H9 (cell line): Measurements from ENCODE around the gene SOX1. TPM values are rescaled to one million over a fixed set of nuclear protein-coding genes. Genes with fewer than 3 reads are reported as not detected.

Experiments
- DNase-seq: peaks from one replicate; pipeline ENCODE4 v3.0.0-alpha.2; 2017
- H2AFZ ChIP-seq: one replicate; pipeline ENCODE4 v1.6.1; 2013; ENCODE audit warnings: mild to moderate bottlenecking, low read length, control low read depth, moderate library complexity
- H2AK5ac ChIP-seq: 2 replicates; pipeline ENCODE4 v1.6.1; 2013; ENCODE audit warnings: low read length, control low read depth, mixed read lengths; ENCODE audit not compliant: insufficient read length
- H2BK120ac ChIP-seq: one replicate; pipeline ENCODE4 v1.6.1; 2013; ENCODE audit warnings: low read depth, mild to moderate bottlenecking, low read length, control low read depth, inconsistent platforms; ENCODE audit not compliant: poor library complexity, severe bottlenecking
- H2BK12ac ChIP-seq: 2 replicates; pipeline ENCODE4 v1.6.1; 2013; ENCODE audit warnings: low read length, control low read depth, mixed read lengths, low read depth; ENCODE audit not compliant: insufficient read length
- H2BK15ac ChIP-seq: 2 replicates; pipeline ENCODE4 v1.6.1; 2013; ENCODE audit warnings: low read depth, low read length, control low read depth
- H2BK20ac ChIP-seq: one replicate; pipeline ENCODE4 v1.6.1; 2013; ENCODE audit warnings: low read depth, mild to moderate bottlenecking, low read length, control low read depth, inconsistent platforms; ENCODE audit not compliant: poor library complexity, severe bottlenecking
- H2BK5ac ChIP-seq: 2 replicates; pipeline ENCODE4 v1.6.1; 2013; ENCODE audit warnings: low read length, control low read depth, mixed read lengths; ENCODE audit not compliant: insufficient read length
- H3K14ac ChIP-seq: 2 replicates; pipeline ENCODE4 v1.6.1; 2013; ENCODE audit warnings: low read length, control low read depth; ENCODE audit not compliant: insufficient read depth
- H3K18ac ChIP-seq: 2 replicates; pipeline ENCODE4 v1.6.1; 2013; ENCODE audit warnings: low read depth, mild to moderate bottlenecking, mixed read lengths, low read length, control low read depth; ENCODE audit not compliant: insufficient read length
- H3K23ac ChIP-seq: 2 replicates; pipeline ENCODE4 v1.6.1; 2013; ENCODE audit warnings: low read length, control low read depth, mixed read lengths, low read depth; ENCODE audit not compliant: insufficient read length
- H3K23me2 ChIP-seq: 2 replicates; pipeline ENCODE4 v1.6.1; 2013; ENCODE audit warnings: low read depth, mild to moderate bottlenecking, mixed read lengths, low read length, control low read depth; ENCODE audit not compliant: insufficient read length, poor library complexity, severe bottlenecking
- H3K27ac ChIP-seq: 2 replicates; pipeline ENCODE4 v1.5.1; 2013; ENCODE audit warnings: low read length, control low read depth, mixed read lengths, low read depth; ENCODE audit not compliant: insufficient read length
- H3K27me3 ChIP-seq: 2 replicates; pipeline ENCODE4 v1.6.1; 2013; ENCODE audit warnings: low read length, control low read depth, inconsistent platforms; ENCODE audit not compliant: insufficient read depth
- H3K4ac ChIP-seq: 2 replicates; pipeline ENCODE4 v1.6.1; 2013; ENCODE audit warnings: low read depth, mild to moderate bottlenecking, control low read depth, inconsistent platforms, low read length, moderate library complexity
- H3K4me1 ChIP-seq: 2 replicates; pipeline ENCODE4 v1.6.1; 2013; ENCODE audit warnings: low read length, control low read depth, inconsistent platforms; ENCODE audit not compliant: insufficient read depth
- H3K4me2 ChIP-seq: 2 replicates; pipeline ENCODE4 v1.6.1; 2013; ENCODE audit warnings: low read length, control low read depth, mixed read lengths; ENCODE audit not compliant: insufficient read length, insufficient read depth
- H3K56ac ChIP-seq: 2 replicates; pipeline ENCODE4 v1.6.1; 2013; ENCODE audit warnings: low read depth, mild to moderate bottlenecking, mixed read lengths, low read length, control low read depth; ENCODE audit not compliant: insufficient read length
- H3K79me1 ChIP-seq: 2 replicates; pipeline ENCODE4 v1.6.1; 2013; ENCODE audit warnings: low read depth, mild to moderate bottlenecking, moderate library complexity, low read length, control low read depth, inconsistent platforms; ENCODE audit not compliant: insufficient read depth, poor library complexity, severe bottlenecking
- H3K79me2 ChIP-seq: 2 replicates; pipeline ENCODE4 v1.6.1; 2013; ENCODE audit warnings: low read length, control low read depth, inconsistent platforms; ENCODE audit not compliant: insufficient read depth
- H3K9ac ChIP-seq: 2 replicates; pipeline ENCODE4 v1.6.1; 2013; ENCODE audit warnings: low read length, control low read depth, mixed read lengths; ENCODE audit not compliant: insufficient read length; ENCODE audit errors: extremely low read depth
- H3K9me3 ChIP-seq: one replicate; pipeline ENCODE4 v1.6.1; 2013; ENCODE audit warnings: low read depth, low read length, inconsistent platforms; ENCODE audit not compliant: control insufficient read depth
- H3T11ph ChIP-seq: one replicate; pipeline ENCODE4 v1.6.1; 2013; ENCODE audit warnings: mild to moderate bottlenecking, low read length, control low read depth, inconsistent platforms
- H4K20me1 ChIP-seq: one replicate; pipeline ENCODE4 v1.6.1; 2013; ENCODE audit not compliant: control insufficient read depth, insufficient read length, insufficient read depth
- H4K5ac ChIP-seq: 2 replicates; pipeline ENCODE4 v1.6.1; 2013; ENCODE audit warnings: low read depth, mild to moderate bottlenecking, mixed read lengths, low read length, control low read depth; ENCODE audit not compliant: insufficient read length
- H4K8ac ChIP-seq: replicated peaks from 2 replicates; pipeline ENCODE4 v1.6.1; 2013; ENCODE audit warnings: low read length, control low read depth, mixed read lengths, low read depth; ENCODE audit not compliant: insufficient read length
- H4K91ac ChIP-seq: 2 replicates; pipeline ENCODE4 v1.6.1; 2013; ENCODE audit warnings: low read depth, mild to moderate bottlenecking, moderate library complexity, mixed read lengths, low read length, control low read depth; ENCODE audit not compliant: insufficient read length
- H3K27ac Mint-ChIP-seq, 3 experiments: 2 replicates in 2 of 3; 3 replicates in 1 of 3; pipeline ENCODE4 v1.8.0; 2020 to 2021; ENCODE audit warnings: mixed read lengths in 3 of 3, mild to moderate bottlenecking in 1 of 3, moderate library complexity in 1 of 3
- H3K27me3 Mint-ChIP-seq: 2 replicates; pipeline ENCODE4 v1.8.0; 2021; ENCODE audit warnings: low read depth, mild to moderate bottlenecking, moderate library complexity, mixed read lengths
- H3K36me3 Mint-ChIP-seq, 3 experiments: 2 replicates in 2 of 3; 3 replicates in 1 of 3; pipeline ENCODE4 v1.8.0; 2020 to 2021; ENCODE audit warnings: low read depth in 3 of 3, mixed read lengths in 3 of 3; ENCODE audit not compliant: insufficient read depth in 1 of 3
- H3K4me1 Mint-ChIP-seq, 2 experiments: 2 replicates each; pipeline ENCODE4 v1.8.0; 2020; ENCODE audit warnings: mixed read lengths in 2 of 2
- H3K4me3 Mint-ChIP-seq, 2 experiments: 2 replicates in 1 of 2; 3 replicates in 1 of 2; pipeline ENCODE4 v1.8.0; 2020 to 2021; ENCODE audit warnings: mild to moderate bottlenecking in 2 of 2, mixed read lengths in 2 of 2, moderate library complexity in 1 of 2
- H3K9me3 Mint-ChIP-seq, 2 experiments: 2 replicates in 1 of 2; 3 replicates in 1 of 2; pipeline ENCODE4 v1.8.0; 2020; ENCODE audit warnings: mild to moderate bottlenecking in 2 of 2, mixed read lengths in 2 of 2, moderate library complexity in 1 of 2
- WGBS: extraction: QIAGEN DNeasy Blood & Tissue Kit; methylation state at CpG from one replicate; pipeline ENCODE4 v1.1.7; 2013; ENCODE audit warnings: missing lambda C conversion rate, low lambda C conversion rate, mixed read lengths; ENCODE audit not compliant: insufficient read length; ENCODE audit errors: extremely low coverage; 5-methylcytosine and 5-hydroxymethylcytosine counted together
- total RNA-seq: library from RNA; stranded (reverse); gene quantifications from 2 replicates; pipeline ENCODE4 v1.2.1, GENCODE V29; 2021
- TF ChIP-seq, protein P1 (sequence below): fragments of 200-600 bp; sonication (generic); conservative IDR thresholded peaks from 3 replicates; pipeline ENCODE4 v1.8.0; 2021; ENCODE audit warnings: antibody characterized with exemption, mild to moderate bottlenecking

SOX1 gene
- total RNA-seq, 1 experiment from 2014 or later = 0.17 TPM

DNA sequence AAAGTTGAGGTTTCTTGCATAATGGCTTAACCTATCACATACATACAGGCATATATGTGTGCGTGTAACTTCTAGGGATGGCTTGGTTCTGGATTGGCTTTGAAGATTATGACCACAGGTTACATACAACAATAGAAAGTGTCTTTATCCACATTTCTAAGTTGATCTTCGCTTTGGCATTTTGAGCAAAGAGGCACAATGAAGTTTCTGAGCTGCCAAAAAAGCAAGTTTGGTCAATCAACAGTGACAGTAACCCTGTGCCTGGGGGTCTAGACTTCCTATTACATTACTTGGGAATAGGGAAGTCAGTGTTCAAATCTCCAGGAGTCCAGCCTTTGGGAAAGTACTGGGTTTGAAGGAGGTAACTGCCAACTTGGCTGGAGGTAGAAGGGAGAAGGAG, 3.1 kb upstream of the SOX1 start:
- Histone ChIP-seq H3K4me2 (peak overlapping the region; percentile 16), H3K4me1 (no peaks in the 10 kb centered on the region), H2BK5ac (no peak overlapping the region), H2BK12ac (no peak overlapping the region), H2AK5ac (no peak overlapping the region), H4K8ac (no peak overlapping the region), H3K56ac (no peak overlapping the region), H3K14ac (no peak overlapping the region), H3K79me2 (no peaks in the 10 kb centered on the region), H3K9me3 (no peaks in the 10 kb centered on the region), H3K4ac (no peak overlapping the region), H3K23ac (no peak overlapping the region), H3K79me1 (no peaks in the 10 kb centered on the region), H3T11ph (no peak overlapping the region), H2BK15ac (no peak overlapping the region), H3K18ac (no peak overlapping the region), H4K91ac (no peak overlapping the region), H3K27ac (no peak overlapping the region), H4K20me1 (no peaks in the 10 kb centered on the region), H2AFZ (no peak overlapping the region), H2BK20ac (no peak overlapping the region), H3K27me3 (peaks cover 77% of the 10 kb centered on the region), H2BK120ac (no peak overlapping the region), H4K5ac (no peak overlapping the region), H3K9ac (no peak overlapping the region), H3K23me2 (peaks cover 2% of the 10 kb centered on the region)
- no CpG with 5 or more reads among the region's 2 CpGs for WGBS
- Mint-ChIP-seq H3K36me3 (peaks cover 0 to 2% (median 0%) of the 10 kb centered on the region in 3 experiments; a peak in 2 of 7 replicates), H3K27ac (no peak overlapping the region), H3K4me1 (peaks cover 13 to 40% of the 10 kb centered on the region in 2 experiments), H3K27me3 (peaks cover 90% of the 10 kb centered on the region), H3K4me3 (no peak overlapping the region), H3K9me3 (peaks cover 0 to 5% of the 10 kb centered on the region in 2 experiments; a peak in 3 of 5 replicates)
- TF ChIP-seq, protein P1, sequence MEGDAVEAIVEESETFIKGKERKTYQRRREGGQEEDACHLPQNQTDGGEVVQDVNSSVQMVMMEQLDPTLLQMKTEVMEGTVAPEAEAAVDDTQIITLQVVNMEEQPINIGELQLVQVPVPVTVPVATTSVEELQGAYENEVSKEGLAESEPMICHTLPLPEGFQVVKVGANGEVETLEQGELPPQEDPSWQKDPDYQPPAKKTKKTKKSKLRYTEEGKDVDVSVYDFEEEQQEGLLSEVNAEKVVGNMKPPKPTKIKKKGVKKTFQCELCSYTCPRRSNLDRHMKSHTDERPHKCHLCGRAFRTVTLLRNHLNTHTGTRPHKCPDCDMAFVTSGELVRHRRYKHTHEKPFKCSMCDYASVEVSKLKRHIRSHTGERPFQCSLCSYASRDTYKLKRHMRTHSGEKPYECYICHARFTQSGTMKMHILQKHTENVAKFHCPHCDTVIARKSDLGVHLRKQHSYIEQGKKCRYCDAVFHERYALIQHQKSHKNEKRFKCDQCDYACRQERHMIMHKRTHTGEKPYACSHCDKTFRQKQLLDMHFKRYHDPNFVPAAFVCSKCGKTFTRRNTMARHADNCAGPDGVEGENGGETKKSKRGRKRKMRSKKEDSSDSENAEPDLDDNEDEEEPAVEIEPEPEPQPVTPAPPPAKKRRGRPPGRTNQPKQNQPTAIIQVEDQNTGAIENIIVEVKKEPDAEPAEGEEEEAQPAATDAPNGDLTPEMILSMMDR = no peak
- no peak for DNase-seq
